Measurements from ENCODE around the gene OSBPL5. TPM values are rescaled to one million over a fixed set of nuclear protein-coding genes. Genes with fewer than 3 reads are reported as not detected.

Gene OSBPL5
- polyA plus RNA-seq, 1 donor: 14.1 TPM

DNA sequence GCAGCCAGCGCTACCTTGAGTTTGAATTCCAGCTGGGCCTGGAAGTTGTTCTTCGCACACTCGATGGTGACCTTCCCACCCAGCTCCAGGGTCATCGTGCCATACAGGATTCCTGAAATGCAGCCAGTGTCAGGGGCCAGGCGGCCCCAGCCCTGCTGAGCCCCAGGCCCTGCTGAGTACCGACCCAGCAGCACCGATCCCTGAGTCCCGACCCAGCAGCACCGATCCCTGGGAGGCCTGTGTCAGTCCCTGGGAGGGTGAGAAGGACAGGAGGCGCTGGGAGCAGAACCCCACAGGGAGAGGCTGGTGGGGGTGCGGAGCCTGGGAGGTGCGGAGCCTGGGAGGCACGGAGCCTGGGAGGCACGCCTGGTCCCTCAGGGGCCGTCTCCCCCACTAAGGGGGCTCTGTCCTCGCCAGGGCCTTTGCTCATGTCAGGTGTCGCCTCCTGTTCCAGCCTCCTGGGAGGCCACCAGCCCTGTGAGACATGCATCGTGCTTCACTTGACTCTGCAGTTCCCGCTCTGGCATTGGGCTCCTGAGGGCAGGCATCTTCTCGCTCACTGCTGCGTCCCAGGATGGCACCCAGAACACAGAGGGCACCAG, 70.8 kb downstream of the OSBPL5 start:
- Histone ChIP-seq H3K36me3 (ENCODE audit: control insufficient read depth, insufficient read depth, low read length) (peaks cover 41% of the 10 kb centered on the region), H3K9me3 (ENCODE audit: control insufficient read depth, low read depth, low read length) (no peaks in the 10 kb centered on the region), H3K27me3 (ENCODE audit: control insufficient read depth, insufficient read depth, low read length) (no peaks in the 10 kb centered on the region), H3K4me3 (ENCODE audit: low read length) (no peak overlapping the region), H3K4me1 (ENCODE audit: control insufficient read depth, insufficient read depth, low read length) (no peaks in the 10 kb centered on the region), H3K27ac (ENCODE audit: low read length) (no peak overlapping the region)
- no peak for DNase-seq
- WGBS (ENCODE audit: insufficient coverage, low lambda C conversion rate): no CpG with 5 or more reads among the region's 21 CpGs

DNA sequence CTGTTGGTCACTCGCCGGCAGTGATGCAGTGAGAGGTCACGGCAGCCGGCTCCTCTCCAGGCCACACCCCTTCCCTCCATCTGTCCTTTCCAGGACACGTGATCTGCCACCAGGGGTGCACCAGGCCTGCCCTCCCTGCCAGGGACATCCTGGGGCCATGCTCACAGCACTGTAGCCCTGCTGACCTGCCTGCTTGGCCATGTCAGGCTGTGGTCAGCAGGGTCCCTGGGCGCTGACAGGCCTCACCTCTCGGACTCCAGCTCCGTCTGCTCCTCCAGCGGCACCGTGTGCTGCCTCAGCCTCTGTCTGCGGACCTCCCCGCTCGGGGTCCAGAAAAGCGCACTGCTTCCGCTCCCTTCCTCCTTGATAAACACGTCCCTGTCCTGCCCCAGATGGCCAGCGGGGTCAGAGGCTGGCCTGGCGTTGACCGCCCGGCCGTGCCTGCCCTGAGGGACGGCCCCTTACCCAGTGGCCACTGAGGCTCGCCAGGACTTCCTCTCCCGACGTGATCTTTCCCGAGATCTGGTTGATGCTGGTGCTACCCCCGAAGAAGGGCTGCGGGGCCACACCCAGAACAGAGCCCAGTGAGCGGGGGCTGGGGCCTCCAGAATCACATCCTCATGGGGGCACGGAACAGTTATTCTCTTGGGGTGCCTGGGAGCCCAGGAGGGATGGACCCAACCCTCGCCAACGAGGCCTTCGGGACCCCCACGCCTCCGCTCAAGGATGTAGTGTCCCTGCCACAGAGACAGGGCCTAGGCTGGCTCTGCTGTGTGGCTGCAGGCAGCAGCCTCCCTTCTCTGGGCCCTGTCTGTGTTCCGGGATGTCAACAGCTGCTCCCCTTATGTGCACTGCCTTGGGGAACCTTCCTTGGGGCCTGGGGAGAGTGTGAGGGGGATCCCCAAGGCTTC, 71.6 kb downstream of the OSBPL5 start:
- WGBS (ENCODE audit: insufficient coverage, low lambda C conversion rate): no CpG with 5 or more reads among the region's 36 CpGs
- no peak overlapping the region for H3K27ac ChIP-seq (ENCODE audit: low read length)
- no peaks in the 10 kb centered on the region for H3K4me1 ChIP-seq (ENCODE audit: control insufficient read depth, insufficient read depth, low read length)
- no peaks in the 10 kb centered on the region for H3K9me3 ChIP-seq (ENCODE audit: control insufficient read depth, low read depth, low read length)
- H3K4me3 ChIP-seq (ENCODE audit: low read length): no peak overlapping the region
- H3K27me3 ChIP-seq (ENCODE audit: control insufficient read depth, insufficient read depth, low read length): no peaks in the 10 kb centered on the region
- H3K36me3 ChIP-seq (ENCODE audit: control insufficient read depth, insufficient read depth, low read length): peaks cover 40% of the 10 kb centered on the region
- no peak for DNase-seq

GRCh38 chr11:3092603-3093141, 72.4 kb downstream of the OSBPL5 start:
- Histone ChIP-seq H3K9me3 (ENCODE audit: control insufficient read depth, low read depth, low read length) (no peaks in the 10 kb centered on the region), H3K36me3 (ENCODE audit: control insufficient read depth, insufficient read depth, low read length) (peaks cover 43% of the 10 kb centered on the region), H3K27ac (ENCODE audit: low read length) (no peak overlapping the region), H3K4me1 (ENCODE audit: control insufficient read depth, insufficient read depth, low read length) (no peaks in the 10 kb centered on the region), H3K27me3 (ENCODE audit: control insufficient read depth, insufficient read depth, low read length) (no peaks in the 10 kb centered on the region), H3K4me3 (ENCODE audit: low read length) (no peak overlapping the region)
- no CpG with 5 or more reads among the region's 15 CpGs for WGBS (ENCODE audit: insufficient coverage, low lambda C conversion rate)
- no peak for DNase-seq

GRCh38 chr11:3091846-3092602, 73.1 kb downstream of the OSBPL5 start:
- Histone ChIP-seq H3K4me3 (ENCODE audit: low read length) (no peak overlapping the region), H3K9me3 (ENCODE audit: control insufficient read depth, low read depth, low read length) (no peaks in the 10 kb centered on the region), H3K4me1 (ENCODE audit: control insufficient read depth, insufficient read depth, low read length) (no peaks in the 10 kb centered on the region), H3K36me3 (ENCODE audit: control insufficient read depth, insufficient read depth, low read length) (peaks cover 43% of the 10 kb centered on the region), H3K27ac (ENCODE audit: low read length) (no peak overlapping the region), H3K27me3 (ENCODE audit: control insufficient read depth, insufficient read depth, low read length) (no peaks in the 10 kb centered on the region)
- no CpG with 5 or more reads among the region's 27 CpGs for WGBS (ENCODE audit: insufficient coverage, low lambda C conversion rate)
- peak; percentile 68 to 76 for DNase-seq

GRCh38 chr11:3091081-3091845, 73.8 kb downstream of the OSBPL5 start:
- no peaks in the 10 kb centered on the region for H3K27me3 ChIP-seq (ENCODE audit: control insufficient read depth, insufficient read depth, low read length)
- no peak overlapping the region for H3K4me3 ChIP-seq (ENCODE audit: low read length)
- H3K27ac ChIP-seq (ENCODE audit: low read length): no peak overlapping the region
- no CpG with 5 or more reads among the region's 14 CpGs for WGBS (ENCODE audit: insufficient coverage, low lambda C conversion rate)
- H3K4me1 ChIP-seq (ENCODE audit: control insufficient read depth, insufficient read depth, low read length): peaks cover 4% of the 10 kb centered on the region
- peaks cover 43% of the 10 kb centered on the region for H3K36me3 ChIP-seq (ENCODE audit: control insufficient read depth, insufficient read depth, low read length)
- peaks cover 2% of the 10 kb centered on the region for H3K9me3 ChIP-seq (ENCODE audit: control insufficient read depth, low read depth, low read length)
- no peak for DNase-seq

GRCh38 chr11:3090096-3090901, 74.8 kb downstream of the OSBPL5 start:
- H3K4me1 ChIP-seq (ENCODE audit: control insufficient read depth, insufficient read depth, low read length): peaks cover 4% of the 10 kb centered on the region
- no peak overlapping the region for H3K4me3 ChIP-seq (ENCODE audit: low read length)
- H3K27ac ChIP-seq (ENCODE audit: low read length): no peak overlapping the region
- no peaks in the 10 kb centered on the region for H3K27me3 ChIP-seq (ENCODE audit: control insufficient read depth, insufficient read depth, low read length)
- H3K36me3 ChIP-seq (ENCODE audit: control insufficient read depth, insufficient read depth, low read length): peaks cover 36% of the 10 kb centered on the region
- WGBS (ENCODE audit: insufficient coverage, low lambda C conversion rate): no CpG with 5 or more reads among the region's 13 CpGs
- H3K9me3 ChIP-seq (ENCODE audit: control insufficient read depth, low read depth, low read length): peaks cover 4% of the 10 kb centered on the region
- no peak for DNase-seq

- Histone ChIP-seq H3K4me1 (ENCODE audit: control insufficient read depth, insufficient read depth, low read length) (peaks cover 4% of the 10 kb centered on the region), H3K36me3 (ENCODE audit: control insufficient read depth, insufficient read depth, low read length) (peaks cover 33% of the 10 kb centered on the region), H3K9me3 (ENCODE audit: control insufficient read depth, low read depth, low read length) (peaks cover 4% of the 10 kb centered on the region), H3K27me3 (ENCODE audit: control insufficient read depth, insufficient read depth, low read length) (no peaks in the 10 kb centered on the region), H3K4me3 (ENCODE audit: low read length) (no peak overlapping the region), H3K27ac (ENCODE audit: low read length) (no peak overlapping the region)
- no peak for DNase-seq
- no CpG with 5 or more reads among the region's 25 CpGs for WGBS (ENCODE audit: insufficient coverage, low lambda C conversion rate)
Observed at GRCh38 chr11:3089236-3090061, 75.7 kb downstream of the OSBPL5 start.

- no peak overlapping the region for H3K4me3 ChIP-seq (ENCODE audit: low read length)
- no peaks in the 10 kb centered on the region for H3K27me3 ChIP-seq (ENCODE audit: control insufficient read depth, insufficient read depth, low read length)
- H3K36me3 ChIP-seq (ENCODE audit: control insufficient read depth, insufficient read depth, low read length): peaks cover 27% of the 10 kb centered on the region
- peaks cover 4% of the 10 kb centered on the region for H3K9me3 ChIP-seq (ENCODE audit: control insufficient read depth, low read depth, low read length)
- H3K4me1 ChIP-seq (ENCODE audit: control insufficient read depth, insufficient read depth, low read length): peaks cover 4% of the 10 kb centered on the region
- no peak for DNase-seq
- no CpG with 5 or more reads among the region's 14 CpGs for WGBS (ENCODE audit: insufficient coverage, low lambda C conversion rate)
- H3K27ac ChIP-seq (ENCODE audit: low read length): no peak overlapping the region
Observed at GRCh38 chr11:3088806-3089205, 76.3 kb downstream of the OSBPL5 start.

All from large intestine (tissue), 3 donors.